Loucy (cell line): ENCODE data around the gene VN1R5.

Source experiments
- H2AFZ ChIP-seq: fragments of 200-600 bp; sonication (generic); 2 replicates; pipeline ENCODE4 v1.6.0; 2016; ENCODE audit warnings: antibody characterized with exemption, mild to moderate bottlenecking, low read length, moderate library complexity
- H3F3A ChIP-seq: fragments of 200-600 bp; 2 replicates; pipeline ENCODE4 v1.6.0; 2016; ENCODE audit warnings: antibody characterized with exemption, low read depth, mild to moderate bottlenecking
- H3K27me3 ChIP-seq: fragments of 200-600 bp; sonication (generic); 2 replicates; pipeline ENCODE4 v1.6.1; 2014; ENCODE audit warnings: low read length, mild to moderate bottlenecking; ENCODE audit not compliant: insufficient read depth, poor library complexity, severe bottlenecking
- H3K36me3 ChIP-seq: fragments of 200-600 bp; sonication (generic); 2 replicates; pipeline ENCODE4 v1.6.1; 2016; ENCODE audit warnings: low read length; ENCODE audit not compliant: insufficient read depth
- H3K4me1 ChIP-seq: fragments of 200-600 bp; sonication (generic); 2 replicates; pipeline ENCODE4 v1.5.1; 2014; ENCODE audit warnings: low read length, mild to moderate bottlenecking; ENCODE audit not compliant: insufficient read depth, poor library complexity, severe bottlenecking
- H3K4me2 ChIP-seq: fragments of 200-600 bp; sonication (generic); 2 replicates; pipeline ENCODE4 v1.6.0; 2014; ENCODE audit warnings: antibody characterized with exemption, low read length, low read depth, mild to moderate bottlenecking; ENCODE audit not compliant: poor library complexity, severe bottlenecking
- H3K4me3 ChIP-seq: fragments of 200-600 bp; sonication (generic); 2 replicates; pipeline ENCODE4 v1.5.1; 2014; ENCODE audit warnings: low read length, mild to moderate bottlenecking, mixed read lengths; ENCODE audit not compliant: poor library complexity, severe bottlenecking
- H3K79me2 ChIP-seq: fragments of 200-600 bp; sonication (generic); 2 replicates; pipeline ENCODE4 v1.6.1; 2014; ENCODE audit warnings: low read length; ENCODE audit not compliant: insufficient read depth
- H3K9ac ChIP-seq: fragments of 200-600 bp; sonication (generic); 2 replicates; pipeline ENCODE4 v1.6.0; 2014; ENCODE audit warnings: mild to moderate bottlenecking, low read depth, low read length, moderate library complexity; ENCODE audit not compliant: poor library complexity, severe bottlenecking
- H3K9me2 ChIP-seq: fragments of 200-600 bp; sonication (generic); replicated peaks from 2 replicates; pipeline ENCODE4 v1.6.1; 2016; ENCODE audit warnings: low read depth, low read length, mixed read lengths
- H3K9me3 ChIP-seq: fragments of 200-600 bp; sonication (generic); 2 replicates; pipeline ENCODE4 v1.6.1; 2014; ENCODE audit warnings: mild to moderate bottlenecking, antibody characterized with exemption, low read length, low read depth; ENCODE audit not compliant: insufficient read depth
- H4K20me1 ChIP-seq: fragments of 200-600 bp; sonication (generic); 2 replicates; pipeline ENCODE4 v1.6.0; 2014; ENCODE audit warnings: antibody characterized with exemption, low read length, mild to moderate bottlenecking; ENCODE audit not compliant: insufficient read depth, poor library complexity, severe bottlenecking
- EZH2phosphoT487 ChIP-seq: fragments of 200-600 bp; IDR thresholded peaks from 2 replicates; pipeline ENCODE4 v1.6.1; 2018; ENCODE audit warnings: antibody characterized with exemption, mild to moderate bottlenecking, moderate library complexity, borderline replicate concordance
- TF ChIP-seq, protein P1 (sequence below): fragments of 200-600 bp; sonication (generic); conservative IDR thresholded peaks from 2 replicates; pipeline ENCODE4 v1.5.1; 2014; ENCODE audit warnings: mild to moderate bottlenecking, antibody characterized with exemption, low read length

Gene VN1R5

DNA sequence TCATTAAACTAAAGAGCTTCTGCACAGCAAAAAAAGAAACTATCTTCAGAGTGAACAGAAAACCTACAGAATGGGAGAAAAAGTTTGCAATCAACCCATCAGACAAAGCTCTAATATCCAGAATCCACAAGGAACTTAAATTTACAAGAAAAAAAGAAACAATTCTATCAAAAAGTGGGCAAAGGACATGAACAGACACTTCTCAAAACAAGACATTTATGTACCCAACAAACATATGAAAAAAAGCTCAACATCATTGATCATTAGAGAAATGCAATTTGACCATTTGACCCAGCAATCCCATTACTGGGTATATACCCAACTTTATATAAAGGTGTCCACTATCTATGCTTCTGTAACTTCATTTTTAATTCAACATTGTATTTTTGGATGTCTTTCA is 31.1 kb upstream of the VN1R5 start:
- no peaks in the 10 kb centered on the region for H3K4me1 ChIP-seq
- peaks cover 8% of the 10 kb centered on the region; the same call in 1 of the 2 replicates for H3K9me3 ChIP-seq
- no peaks in the 10 kb centered on the region for H3K9me2 ChIP-seq
- TF ChIP-seq, protein P1, sequence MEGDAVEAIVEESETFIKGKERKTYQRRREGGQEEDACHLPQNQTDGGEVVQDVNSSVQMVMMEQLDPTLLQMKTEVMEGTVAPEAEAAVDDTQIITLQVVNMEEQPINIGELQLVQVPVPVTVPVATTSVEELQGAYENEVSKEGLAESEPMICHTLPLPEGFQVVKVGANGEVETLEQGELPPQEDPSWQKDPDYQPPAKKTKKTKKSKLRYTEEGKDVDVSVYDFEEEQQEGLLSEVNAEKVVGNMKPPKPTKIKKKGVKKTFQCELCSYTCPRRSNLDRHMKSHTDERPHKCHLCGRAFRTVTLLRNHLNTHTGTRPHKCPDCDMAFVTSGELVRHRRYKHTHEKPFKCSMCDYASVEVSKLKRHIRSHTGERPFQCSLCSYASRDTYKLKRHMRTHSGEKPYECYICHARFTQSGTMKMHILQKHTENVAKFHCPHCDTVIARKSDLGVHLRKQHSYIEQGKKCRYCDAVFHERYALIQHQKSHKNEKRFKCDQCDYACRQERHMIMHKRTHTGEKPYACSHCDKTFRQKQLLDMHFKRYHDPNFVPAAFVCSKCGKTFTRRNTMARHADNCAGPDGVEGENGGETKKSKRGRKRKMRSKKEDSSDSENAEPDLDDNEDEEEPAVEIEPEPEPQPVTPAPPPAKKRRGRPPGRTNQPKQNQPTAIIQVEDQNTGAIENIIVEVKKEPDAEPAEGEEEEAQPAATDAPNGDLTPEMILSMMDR = no peak
- no peak for TF ChIP-seq EZH2phosphoT487
- no peaks in the 10 kb centered on the region for H3K36me3 ChIP-seq
- no peak overlapping the region for H3K9ac ChIP-seq
- no peaks in the 10 kb centered on the region for H3K27me3 ChIP-seq
- no peaks in the 10 kb centered on the region for H3K79me2 ChIP-seq
- H3F3A ChIP-seq = no peaks in the 10 kb centered on the region
- H4K20me1 ChIP-seq = no peaks in the 10 kb centered on the region
- no peak overlapping the region for H3K4me3 ChIP-seq
- H3K4me2 ChIP-seq = no peak overlapping the region
- no peak overlapping the region for H2AFZ ChIP-seq

DNA sequence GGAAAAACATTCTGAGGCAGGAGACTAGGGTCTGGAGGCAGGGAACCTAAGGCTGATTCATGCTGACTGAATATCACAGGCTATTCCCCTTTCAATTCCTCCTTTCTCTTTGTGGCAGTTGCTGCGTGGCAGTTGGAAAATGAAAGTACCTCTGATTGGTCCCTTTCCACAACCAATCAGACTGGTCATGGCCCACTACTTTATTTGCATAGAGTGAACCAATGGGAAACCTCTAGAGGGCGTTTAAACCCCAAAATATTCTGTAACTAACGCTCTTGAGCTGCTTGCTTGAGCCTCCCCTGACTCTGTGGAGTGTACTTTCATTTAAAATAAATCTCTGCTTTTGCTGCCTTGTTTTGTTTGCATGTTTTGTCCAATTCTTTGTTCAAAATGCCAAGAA is 27.7 kb upstream of the VN1R5 start:
- TF ChIP-seq, protein P1 = no peak
- TF ChIP-seq EZH2phosphoT487 = no peak

DNA sequence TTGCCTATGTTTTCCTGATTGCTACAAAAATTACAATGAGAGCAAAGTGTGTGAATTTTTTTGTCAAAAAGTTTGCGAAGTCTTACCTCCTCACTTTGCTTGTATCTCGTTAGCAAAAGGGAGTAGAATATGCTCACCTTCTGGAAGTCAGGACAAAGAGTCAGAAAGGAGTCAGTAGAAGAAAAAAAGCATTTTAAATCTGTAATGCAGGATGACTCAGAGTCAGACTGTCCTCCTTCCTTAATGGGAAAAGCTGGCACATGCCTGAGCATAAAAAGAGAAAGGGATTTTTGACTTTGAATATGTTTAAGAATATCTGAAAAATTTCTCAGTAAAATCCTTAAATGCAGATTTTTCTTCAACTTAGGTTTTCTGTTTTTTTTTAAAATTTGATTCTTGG is 14.2 kb upstream of the VN1R5 start:
- Histone ChIP-seq H3F3A (no peaks in the 10 kb centered on the region), H3K4me3 (no peak overlapping the region), H4K20me1 (no peaks in the 10 kb centered on the region), H3K4me2 (no peak overlapping the region), H3K4me1 (no peaks in the 10 kb centered on the region), H3K27me3 (no peaks in the 10 kb centered on the region), H3K36me3 (no peaks in the 10 kb centered on the region), H3K9me3 (no peaks in the 10 kb centered on the region), H3K79me2 (no peaks in the 10 kb centered on the region), H3K9me2 (no peaks in the 10 kb centered on the region), H2AFZ (no peak overlapping the region), H3K9ac (no peak overlapping the region)
- no peak for TF ChIP-seq EZH2phosphoT487
- TF ChIP-seq, protein P1 = no peak

More for the DNA sequence above, 27.7 kb upstream of the VN1R5 start:
- Histone ChIP-seq H3K79me2 (no peaks in the 10 kb centered on the region), H3K27me3 (no peaks in the 10 kb centered on the region), H3K4me2 (no peak overlapping the region), H3K4me3 (no peak overlapping the region), H3K36me3 (no peaks in the 10 kb centered on the region), H3K9me3 (peaks cover 8% of the 10 kb centered on the region; the same call in 1 of the 2 replicates), H3F3A (no peaks in the 10 kb centered on the region), H3K4me1 (no peaks in the 10 kb centered on the region), H3K9me2 (no peaks in the 10 kb centered on the region), H3K9ac (no peak overlapping the region), H2AFZ (no peak overlapping the region), H4K20me1 (no peaks in the 10 kb centered on the region)
